KMS-11 (cell line): ENCODE data around the gene GUCA1C.

Experiments used
- H2AFZ ChIP-seq: fragments of 200-600 bp; sonication (generic); 2 replicates; pipeline ENCODE4 v1.6.1; 2016; ENCODE audit warnings: antibody characterized with exemption, mixed run types, low read depth
- H3K27ac ChIP-seq: fragments of 200-600 bp; sonication (generic); 2 replicates; pipeline ENCODE4 v1.6.1; 2016; ENCODE audit warnings: mild to moderate bottlenecking, mixed run types
- H3K27me3 ChIP-seq: fragments of 200-600 bp; sonication (generic); 2 replicates; pipeline ENCODE4 v1.6.1; 2017; ENCODE audit warnings: mild to moderate bottlenecking, low read depth, mixed run types, moderate library complexity; ENCODE audit not compliant: insufficient read depth
- H3K36me3 ChIP-seq: fragments of 200-600 bp; sonication (generic); 2 replicates; pipeline ENCODE4 v1.6.1; 2017; ENCODE audit warnings: mild to moderate bottlenecking, mixed run types; ENCODE audit not compliant: insufficient read depth
- H3K4me1 ChIP-seq: fragments of 200-600 bp; sonication (generic); 2 replicates; pipeline ENCODE4 v1.6.1; 2016; ENCODE audit warnings: mild to moderate bottlenecking, low read depth, mixed run types; ENCODE audit not compliant: poor library complexity, severe bottlenecking
- H3K4me2 ChIP-seq: fragments of 200-600 bp; sonication (generic); 2 replicates; pipeline ENCODE4 v1.7.0; 2016; ENCODE audit warnings: mild to moderate bottlenecking, mixed run types
- H3K4me3 ChIP-seq: fragments of 200-600 bp; sonication (generic); IDR thresholded peaks from 2 replicates; pipeline ENCODE4 v1.6.1; 2017; ENCODE audit warnings: low read depth, low read length, mixed read lengths; ENCODE audit not compliant: insufficient read depth
- H3K79me2 ChIP-seq: fragments of 200-600 bp; sonication (generic); 2 replicates; pipeline ENCODE4 v1.6.1; 2016; ENCODE audit warnings: low read depth, mixed run types; ENCODE audit not compliant: insufficient read depth
- H3K9ac ChIP-seq: fragments of 200-600 bp; sonication (generic); 2 replicates; pipeline ENCODE4 v1.6.1; 2016; ENCODE audit warnings: mild to moderate bottlenecking, mixed run types
- H4K20me1 ChIP-seq: fragments of 200-600 bp; sonication (generic); 2 replicates; pipeline ENCODE4 v1.6.1; 2016; ENCODE audit warnings: mild to moderate bottlenecking, mixed run types; ENCODE audit not compliant: insufficient read depth
- CTCF ChIP-seq: fragments of 200-600 bp; sonication (generic); conservative IDR thresholded peaks from 2 replicates; pipeline ENCODE4 v1.6.1; 2017; ENCODE audit warnings: low read depth, mild to moderate bottlenecking, antibody characterized with exemption, low read length, moderate library complexity, mixed read lengths

Gene GUCA1C

GRCh38 chr3:108976058-108976457 lies 22.4 kb upstream of the GUCA1C start:
- Histone ChIP-seq H3K4me3 (no peak overlapping the region), H3K79me2 (no peaks in the 10 kb centered on the region), H3K27ac (no peak overlapping the region), H3K27me3 (no peaks in the 10 kb centered on the region), H4K20me1 (no peaks in the 10 kb centered on the region), H3K9ac (no peak overlapping the region), H3K36me3 (no peaks in the 10 kb centered on the region), H2AFZ (no peak overlapping the region), H3K4me2 (no peak overlapping the region), H3K4me1 (no peaks in the 10 kb centered on the region)
- no peak for TF ChIP-seq CTCF

GRCh38 chr3:108973019-108973418 lies 19.3 kb upstream of the GUCA1C start:
- H4K20me1 ChIP-seq: no peaks in the 10 kb centered on the region
- no peak for TF ChIP-seq CTCF
- H3K36me3 ChIP-seq: no peaks in the 10 kb centered on the region; the same call in 1 of the 2 replicates
- H3K4me1 ChIP-seq: no peaks in the 10 kb centered on the region
- H3K79me2 ChIP-seq: no peaks in the 10 kb centered on the region
- no peaks in the 10 kb centered on the region for H3K27me3 ChIP-seq
- H2AFZ ChIP-seq: no peak overlapping the region
- H3K4me3 ChIP-seq: no peak overlapping the region
- no peak overlapping the region for H3K4me2 ChIP-seq
- no peak overlapping the region for H3K27ac ChIP-seq
- no peak overlapping the region for H3K9ac ChIP-seq

GRCh38 chr3:108972482-108972881 lies 18.8 kb upstream of the GUCA1C start:
- Histone ChIP-seq H3K4me1 (no peaks in the 10 kb centered on the region), H3K4me3 (no peak overlapping the region), H3K27me3 (no peaks in the 10 kb centered on the region), H2AFZ (no peak overlapping the region), H3K27ac (no peak overlapping the region), H4K20me1 (no peaks in the 10 kb centered on the region), H3K79me2 (no peaks in the 10 kb centered on the region), H3K9ac (no peak overlapping the region), H3K4me2 (no peak overlapping the region), H3K36me3 (no peaks in the 10 kb centered on the region; the same call in 1 of the 2 replicates)
- no peak for TF ChIP-seq CTCF

- no peak for TF ChIP-seq CTCF
- Histone ChIP-seq H3K79me2 (no peaks in the 10 kb centered on the region), H2AFZ (no peak overlapping the region), H3K4me1 (no peaks in the 10 kb centered on the region), H3K4me3 (no peak overlapping the region), H3K36me3 (no peaks in the 10 kb centered on the region; the same call in 1 of the 2 replicates), H3K27ac (no peak overlapping the region), H3K9ac (no peak overlapping the region), H3K4me2 (no peak overlapping the region), H4K20me1 (no peaks in the 10 kb centered on the region), H3K27me3 (no peaks in the 10 kb centered on the region)
These were observed 16.9 kb upstream of the GUCA1C start for GRCh38 chr3:108970561-108970960.
